Measurements from ENCODE around the gene AGO3. TPM values are rescaled to one million over a fixed set of nuclear protein-coding genes. Genes with fewer than 3 reads are reported as not detected.

Gene AGO3
- total RNA-seq, 1 donor from 2014 or later, result 29.2 TPM

- Mint-ChIP-seq H3K36me3 (ENCODE audit: low read depth) (peaks cover 5% of the 10 kb centered on the region), H3K9me3 (no peaks in the 10 kb centered on the region), H3K4me1 (no peaks in the 10 kb centered on the region), H3K4me3 (no peak overlapping the region), H3K27ac (ENCODE audit: unreplicated experiment) (no peak overlapping the region), H3K27me3 (ENCODE audit: low read depth) (no peaks in the 10 kb centered on the region)
- no peak for DNase-seq (ENCODE audit: low read depth, low spot score)
- TF ChIP-seq CTCF (conservative IDR thresholded peaks at IDR 0.05), result no peak
These were observed 49.2 kb downstream of the AGO3 start for GRCh38 chr1:35980090-35980489.

GRCh38 chr1:35988237-35988636, 57.3 kb downstream of the AGO3 start:
- no peaks in the 10 kb centered on the region for H3K27me3 Mint-ChIP-seq (ENCODE audit: low read depth)
- no peak overlapping the region for H3K27ac Mint-ChIP-seq (ENCODE audit: unreplicated experiment)
- DNase-seq (ENCODE audit: low read depth, low spot score), result no peak
- no peaks in the 10 kb centered on the region for H3K9me3 Mint-ChIP-seq
- no peak overlapping the region for H3K4me3 Mint-ChIP-seq
- TF ChIP-seq CTCF (conservative IDR thresholded peaks at IDR 0.05), result no peak
- H3K4me1 Mint-ChIP-seq, result no peaks in the 10 kb centered on the region
- H3K36me3 Mint-ChIP-seq (ENCODE audit: low read depth), result peaks cover 8% of the 10 kb centered on the region

- TF ChIP-seq CTCF (conservative IDR thresholded peaks at IDR 0.05), result no peak
- no peaks in the 10 kb centered on the region for H3K4me1 Mint-ChIP-seq
- H3K27ac Mint-ChIP-seq (ENCODE audit: unreplicated experiment), result no peak overlapping the region
- no peak for DNase-seq (ENCODE audit: low read depth, low spot score)
- H3K27me3 Mint-ChIP-seq (ENCODE audit: low read depth), result no peaks in the 10 kb centered on the region
- no peaks in the 10 kb centered on the region for H3K9me3 Mint-ChIP-seq
- no peak overlapping the region for H3K4me3 Mint-ChIP-seq
- H3K36me3 Mint-ChIP-seq (ENCODE audit: low read depth), result no peaks in the 10 kb centered on the region
These were observed 76.1 kb downstream of the AGO3 start for GRCh38 chr1:36006941-36007500.

GRCh38 chr1:36007741-36008140, 76.8 kb downstream of the AGO3 start:
- Mint-ChIP-seq H3K36me3 (ENCODE audit: low read depth) (no peaks in the 10 kb centered on the region), H3K27me3 (ENCODE audit: low read depth) (no peaks in the 10 kb centered on the region), H3K9me3 (no peaks in the 10 kb centered on the region), H3K27ac (ENCODE audit: unreplicated experiment) (no peak overlapping the region), H3K4me1 (no peaks in the 10 kb centered on the region), H3K4me3 (no peak overlapping the region)
- no peak for TF ChIP-seq CTCF (conservative IDR thresholded peaks at IDR 0.05)
- DNase-seq (ENCODE audit: low read depth, low spot score), result no peak

- no peak overlapping the region for H3K4me3 Mint-ChIP-seq
- no peaks in the 10 kb centered on the region for H3K9me3 Mint-ChIP-seq
- H3K27ac Mint-ChIP-seq (ENCODE audit: unreplicated experiment), result no peak overlapping the region
- no peaks in the 10 kb centered on the region for H3K4me1 Mint-ChIP-seq
- no peak for DNase-seq (ENCODE audit: low read depth, low spot score)
- H3K27me3 Mint-ChIP-seq (ENCODE audit: low read depth), result no peaks in the 10 kb centered on the region
- no peak for TF ChIP-seq CTCF (conservative IDR thresholded peaks at IDR 0.05)
- peaks cover 3% of the 10 kb centered on the region for H3K36me3 Mint-ChIP-seq (ENCODE audit: low read depth)
These were observed 77.8 kb downstream of the AGO3 start for GRCh38 chr1:36008546-36009197.
